Measurements from ENCODE around the gene SPIC. TPM values are rescaled to one million over a fixed set of nuclear protein-coding genes. Genes with fewer than 3 reads are reported as not detected.

The SPIC gene
- total and polyA plus RNA-seq, 2 of the 8 experiments (the other 6 are each of a cell fraction or from before 2014, with no cell fraction given): not detected

GRCh38 chr12:101459642-101460346 is 15.3 kb upstream of the SPIC start:
- Histone ChIP-seq H3K4me3 (ENCODE audit: extremely low read depth in 1 of 4, insufficient read depth in 2 of 4, low read depth in 3 of 4, low read length in 4 of 4) (no peak overlapping the region), H2BK15ac (ENCODE audit: low read length) (no peak overlapping the region), H2BK5ac (ENCODE audit: low read depth, low read length) (no peak overlapping the region), H4K20me1 (replicated peaks in 1 of 2; ENCODE audit: control insufficient read depth in 1 of 2, insufficient read depth in 2 of 2, low read length in 2 of 2) (no peaks in the 10 kb centered on the region), H2BK120ac (replicated peaks; ENCODE audit: low read depth, low read length) (no peak overlapping the region), H3K27me3 (replicated peaks in 1 of 4; ENCODE audit: control insufficient read depth in 3 of 4, extremely low read depth in 1 of 4, insufficient read depth in 3 of 4, low read length in 3 of 4) (no peaks in the 10 kb centered on the region), H3K9ac (replicated peaks in 1 of 4; ENCODE audit: extremely low read depth in 1 of 4, low read depth in 3 of 4, low read length in 3 of 4) (no peak overlapping the region), H3K56ac (replicated peaks; ENCODE audit: insufficient read length, low read depth, low read length) (no peak overlapping the region), H4K91ac (replicated peaks; ENCODE audit: insufficient read length, low read length) (no peak overlapping the region), H3K4me1 (replicated peaks in 1 of 4; ENCODE audit: control insufficient read depth in 3 of 4, insufficient read depth in 4 of 4, low read length in 3 of 4) (no peaks in the 10 kb centered on the region), H3K4me2 (ENCODE audit: insufficient read depth in 1 of 2, low read depth in 2 of 2, low read length in 2 of 2) (no peak overlapping the region), H3K27ac (ENCODE audit: low read depth, low read length) (no peak overlapping the region), H2AFZ (ENCODE audit: low read length) (0 out of 2 replicates have a peak overlapping the region, but pooled peaks have one; percentile 85), H2AK5ac (ENCODE audit: low read depth, low read length) (no peak overlapping the region), H3K79me1 (ENCODE audit: low read depth, low read length) (no peaks in the 10 kb centered on the region), H3K36me3 (ENCODE audit: control insufficient read depth in 2 of 4, insufficient read depth in 4 of 4, low read length in 3 of 4) (no peaks in the 10 kb centered on the region), H3K23me2 (ENCODE audit: low read depth, low read length) (no peaks in the 10 kb centered on the region), H3K4ac (replicated peaks; ENCODE audit: insufficient read length, low read depth, low read length) (no peak overlapping the region), H4K5ac (ENCODE audit: insufficient read length, low read depth, low read length) (no peak overlapping the region), H2BK20ac (ENCODE audit: low read length) (no peak overlapping the region), H3K79me2 (ENCODE audit: control insufficient read depth in 1 of 2, insufficient read depth in 2 of 2, low read length in 2 of 2) (no peaks in the 10 kb centered on the region), H3K18ac (ENCODE audit: extremely low read depth, low read length) (no peak overlapping the region), H4K8ac (ENCODE audit: extremely low read depth, insufficient read depth, low read length) (no peak overlapping the region), H3K9me3 (ENCODE audit: insufficient read depth in 2 of 2, low read depth in 1 of 2, low read length in 1 of 2) (peaks cover 4 to 7% of the 10 kb centered on the region in 2 experiments; a peak in 1 of 4 replicates), H3K14ac (ENCODE audit: insufficient read length) (no peak overlapping the region), H2BK12ac (ENCODE audit: low read depth, low read length) (no peak overlapping the region), H3K23ac (ENCODE audit: insufficient read length) (no peak overlapping the region)
- POLR2A ChIA-PET (ENCODE audit: partially characterized antibody): interaction anchor here (0.6 kb wide), 1 partner anchor 262 kb away, joined by 3 read pairs; no protein-coding TSS in a partner anchor
- FAIRE-seq (no peak), DNase-seq (ENCODE audit: low read depth in 1 of 2, low spot score in 2 of 2) (no peak)
- CTCF ChIA-PET (ENCODE audit: partially characterized antibody): interaction anchor here (0.7 kb wide), 1 partner anchor 9 kb away, joined by 3 read pairs; no protein-coding TSS in a partner anchor
- WGBS, 2 experiments (ENCODE audit: extremely low coverage in 1 of 2, insufficient coverage in 1 of 2, insufficient read length in 1 of 2, insufficient replicate concordance in 2 of 2, low coverage in 1 of 2, low lambda C conversion rate in 2 of 2, missing lambda C conversion rate in 1 of 2): 91% methylated on average over 4 of the region's 4 CpGs; no CpG with 5 or more reads in 1 of the 2 experiments
- TF ChIP-seq TBP (IDR thresholded peaks at IDR 0.05; ENCODE audit: low read depth, low read length): no peak
- TF ChIP-seq CTBP2 (IDR thresholded peaks at IDR 0.05; ENCODE audit: borderline replicate concordance, insufficient read depth, insufficient read length, low read length): no peak
- no peak for TF ChIP-seq POLR2A (IDR thresholded peaks at IDR 0.05; ENCODE audit: control extremely low read depth in 1 of 2, low read depth in 2 of 2, low read length in 2 of 2)
- no peak for TF ChIP-seq NRF1 (IDR thresholded peaks at IDR 0.05; ENCODE audit: low read depth, low read length)
- TF ChIP-seq CBX5 (IDR thresholded peaks at IDR 0.05; ENCODE audit: low read depth, low read length): no peak
- no peak for TF ChIP-seq FOSL1 (IDR thresholded peaks at IDR 0.05; ENCODE audit: insufficient read depth, low read depth, low read length)
- TF ChIP-seq POU5F1 (IDR thresholded peaks at IDR 0.05; ENCODE audit: low read depth, low read length): no peak
- no peak for TF ChIP-seq GABPA (IDR thresholded peaks at IDR 0.05; ENCODE audit: borderline replicate concordance, insufficient read depth, low read length)
- no peak for TF ChIP-seq SRF (IDR thresholded peaks at IDR 0.05; ENCODE audit: low read depth, low read length)
- TF ChIP-seq KDM4A (IDR thresholded peaks at IDR 0.05; ENCODE audit: low read depth, low read length, severe bottlenecking): no peak
- TF ChIP-seq CBX8 (IDR thresholded peaks at IDR 0.05; ENCODE audit: borderline replicate concordance, low read depth, low read length): no peak
- no peak for TF ChIP-seq MAFK (IDR thresholded peaks at IDR 0.05; ENCODE audit: low read depth, low read length)
- no peak for TF ChIP-seq HDAC6 (IDR thresholded peaks at IDR 0.05; ENCODE audit: low read depth, low read length)
